ENCODE results near the gene GGA2.
"Not testable (repeated sequence)": the region's sequence is repeated elsewhere in the genome, so short reads cannot be mapped to it uniquely, and the experiment has no call there.

Gene GGA2

DNA sequence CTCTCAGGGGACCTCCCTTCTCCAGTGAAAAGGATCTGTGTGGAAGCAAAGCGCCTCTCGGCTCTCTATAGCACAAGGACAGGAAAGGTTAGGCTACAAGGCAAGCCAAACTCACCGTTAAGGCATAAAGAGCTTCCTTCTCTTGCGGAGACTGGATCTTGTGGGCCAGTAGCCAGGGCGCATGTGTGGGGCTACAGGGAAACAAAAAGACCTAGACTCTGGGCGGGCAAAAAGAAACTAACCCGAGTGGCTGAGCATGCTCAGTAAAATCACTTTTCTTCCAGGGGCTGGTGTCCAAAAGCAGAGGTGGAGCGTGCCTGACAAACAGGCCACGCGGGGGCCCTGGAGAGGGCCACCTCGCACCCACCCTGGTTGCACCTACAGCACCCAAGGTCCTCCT lies 16.1 kb downstream of the GGA2 start:
- ChIA-PET POLR2A (no interaction called here), CTCF (interaction anchor here (0.9 to 1.2 kb wide), 2 partner anchors 12 to 58 kb away, joined by 3 read pairs; no protein-coding TSS in a partner anchor)

DNA sequence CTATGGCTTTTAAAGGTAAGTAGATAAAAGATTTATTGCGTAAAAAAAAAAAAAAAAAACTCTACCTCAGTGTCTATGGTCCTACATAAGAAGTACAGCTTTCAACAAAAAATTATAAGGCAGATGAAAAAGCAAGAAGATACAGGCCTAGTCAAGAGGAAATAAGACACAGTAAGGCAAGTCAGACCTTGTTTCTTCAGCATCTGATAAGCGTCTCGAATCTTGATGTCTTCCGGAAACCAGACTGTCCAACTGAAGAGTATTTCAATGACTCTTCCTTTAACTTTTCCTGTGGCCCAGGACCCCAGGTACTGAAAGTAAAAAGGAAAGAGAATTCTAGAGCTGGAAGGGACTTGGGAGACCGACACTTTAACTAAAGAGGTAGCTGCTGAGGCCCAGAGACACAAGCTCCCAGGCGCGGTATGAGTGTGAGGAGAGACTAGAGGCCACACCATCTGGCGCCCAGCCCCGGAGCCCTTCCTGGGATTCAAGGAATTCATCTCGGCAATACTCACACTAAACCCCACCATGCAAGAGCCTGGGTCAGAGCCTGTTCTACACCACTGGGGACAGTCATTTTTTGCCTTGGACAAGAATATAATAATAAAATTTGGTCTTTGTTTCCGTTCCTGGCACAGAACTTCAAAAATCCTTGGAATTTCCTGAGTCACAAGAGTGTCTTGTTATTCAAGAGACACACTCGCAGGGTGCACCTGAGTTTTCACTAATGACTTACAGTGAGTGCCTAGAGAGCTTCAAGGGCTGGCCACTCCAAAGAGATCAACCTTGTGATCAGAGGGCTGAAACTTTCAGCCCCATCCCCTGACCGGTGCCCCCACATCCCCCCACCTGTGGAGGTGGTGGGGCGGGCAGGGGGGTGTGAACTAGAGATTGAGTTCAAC lies 18.6 kb downstream of the GGA2 start:
- no peak for DNase-seq (ENCODE audit: extremely low spot score)
- CTCF ChIA-PET: interaction anchor here (2.0 kb wide), 1 partner anchor 13 kb away, joined by 4 read pairs; no protein-coding TSS in a partner anchor
- POLR2A ChIA-PET: interaction anchor here (0.6 to 1.1 kb wide), 2 partner anchors 30 to 1225 kb away, joined by 4 to 7 read pairs; no protein-coding TSS in a partner anchor
- TF ChIP-seq, protein P1, sequence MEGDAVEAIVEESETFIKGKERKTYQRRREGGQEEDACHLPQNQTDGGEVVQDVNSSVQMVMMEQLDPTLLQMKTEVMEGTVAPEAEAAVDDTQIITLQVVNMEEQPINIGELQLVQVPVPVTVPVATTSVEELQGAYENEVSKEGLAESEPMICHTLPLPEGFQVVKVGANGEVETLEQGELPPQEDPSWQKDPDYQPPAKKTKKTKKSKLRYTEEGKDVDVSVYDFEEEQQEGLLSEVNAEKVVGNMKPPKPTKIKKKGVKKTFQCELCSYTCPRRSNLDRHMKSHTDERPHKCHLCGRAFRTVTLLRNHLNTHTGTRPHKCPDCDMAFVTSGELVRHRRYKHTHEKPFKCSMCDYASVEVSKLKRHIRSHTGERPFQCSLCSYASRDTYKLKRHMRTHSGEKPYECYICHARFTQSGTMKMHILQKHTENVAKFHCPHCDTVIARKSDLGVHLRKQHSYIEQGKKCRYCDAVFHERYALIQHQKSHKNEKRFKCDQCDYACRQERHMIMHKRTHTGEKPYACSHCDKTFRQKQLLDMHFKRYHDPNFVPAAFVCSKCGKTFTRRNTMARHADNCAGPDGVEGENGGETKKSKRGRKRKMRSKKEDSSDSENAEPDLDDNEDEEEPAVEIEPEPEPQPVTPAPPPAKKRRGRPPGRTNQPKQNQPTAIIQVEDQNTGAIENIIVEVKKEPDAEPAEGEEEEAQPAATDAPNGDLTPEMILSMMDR (IDR thresholded peaks at IDR 0.05; ENCODE audit: control extremely low read depth, extremely low read depth, low read depth, missing control alignments): no peak

More for the DNA sequence above, 16.1 kb downstream of the GGA2 start:
- DNase-seq (ENCODE audit: extremely low spot score): no peak
- TF ChIP-seq, protein P1 (IDR thresholded peaks at IDR 0.05; ENCODE audit: control extremely low read depth, extremely low read depth, low read depth, missing control alignments): no peak

DNA sequence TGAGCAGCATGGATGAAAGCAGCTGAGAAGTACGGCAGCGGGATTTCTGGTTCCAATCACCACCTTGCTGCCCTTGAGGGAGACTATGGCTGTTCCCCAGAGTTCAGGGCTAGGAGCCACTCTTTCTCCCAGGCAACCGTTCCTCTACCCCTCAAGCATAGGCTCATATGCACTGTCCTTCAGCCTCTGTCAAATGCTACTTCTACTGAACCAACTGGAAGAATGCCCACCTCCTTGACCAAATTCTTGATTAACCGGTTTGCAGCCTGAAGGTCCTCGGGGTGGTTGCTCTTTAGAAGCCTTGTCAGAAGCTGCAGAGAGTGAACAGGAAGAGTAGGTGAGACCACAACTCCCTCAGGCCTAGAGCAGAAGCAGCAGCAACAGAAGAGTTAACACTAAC lies 23.8 kb downstream of the GGA2 start:
- no peak for DNase-seq (ENCODE audit: extremely low spot score)
- ChIA-PET POLR2A (no interaction called here), CTCF (interaction anchor here (1.2 kb wide), 1 partner anchor 14 kb away, joined by 3 read pairs; no protein-coding TSS in a partner anchor)
- TF ChIP-seq, protein P1 (IDR thresholded peaks at IDR 0.05; ENCODE audit: control extremely low read depth, extremely low read depth, low read depth, missing control alignments): no peak

DNA sequence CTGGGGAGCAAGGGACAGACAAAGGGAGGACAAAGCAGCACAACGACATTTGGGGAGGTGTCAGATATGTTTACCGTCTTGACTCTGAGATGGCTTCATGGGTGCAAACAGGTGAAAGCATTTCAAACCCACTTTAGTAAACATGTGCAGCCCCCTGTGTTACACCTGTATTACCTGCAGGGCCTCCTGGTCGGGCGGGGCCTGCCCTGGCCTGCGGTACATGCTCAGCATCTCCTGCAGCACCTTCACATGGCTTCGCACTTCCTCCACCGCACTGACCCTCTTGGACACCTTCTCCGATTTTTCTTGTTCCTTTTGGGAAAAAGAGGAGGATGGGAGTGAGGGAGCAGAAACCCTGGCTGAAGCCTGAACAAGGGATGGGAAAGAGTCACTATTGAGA lies 24.5 kb downstream of the GGA2 start:
- no peak for DNase-seq (ENCODE audit: extremely low spot score)
- TF ChIP-seq, protein P1 (IDR thresholded peaks at IDR 0.05; ENCODE audit: control extremely low read depth, extremely low read depth, low read depth, missing control alignments): no peak
- ChIA-PET POLR2A (no interaction called here), CTCF (interaction anchor here (1.2 kb wide), 1 partner anchor 14 kb away, joined by 3 read pairs; no protein-coding TSS in a partner anchor)

DNA sequence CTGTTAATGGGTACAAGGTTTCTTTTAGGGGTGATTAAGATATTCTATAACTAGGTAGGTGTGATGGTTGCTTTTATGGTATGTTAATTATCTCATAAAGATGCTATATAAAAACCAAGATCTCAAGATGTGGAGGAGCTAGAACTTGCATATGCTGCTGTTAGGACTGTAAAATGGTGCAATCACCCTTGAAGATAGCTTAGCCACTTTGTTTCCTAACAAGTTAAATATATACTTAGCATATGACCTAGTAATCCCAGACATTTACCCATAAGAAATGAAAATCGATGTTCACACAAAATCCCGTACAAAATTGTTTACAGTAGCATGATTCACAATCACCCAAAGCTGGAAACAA lies 25.1 kb downstream of the GGA2 start:
- no peak for DNase-seq (ENCODE audit: extremely low spot score)
- CTCF ChIA-PET: interaction anchor here (1.2 kb wide), 1 partner anchor 11 kb away, joined by 3 read pairs; no protein-coding TSS in a partner anchor
- TF ChIP-seq, protein P1 (IDR thresholded peaks at IDR 0.05; ENCODE audit: control extremely low read depth, extremely low read depth, low read depth, missing control alignments): no peak
- POLR2A ChIA-PET: no interaction called here

DNA sequence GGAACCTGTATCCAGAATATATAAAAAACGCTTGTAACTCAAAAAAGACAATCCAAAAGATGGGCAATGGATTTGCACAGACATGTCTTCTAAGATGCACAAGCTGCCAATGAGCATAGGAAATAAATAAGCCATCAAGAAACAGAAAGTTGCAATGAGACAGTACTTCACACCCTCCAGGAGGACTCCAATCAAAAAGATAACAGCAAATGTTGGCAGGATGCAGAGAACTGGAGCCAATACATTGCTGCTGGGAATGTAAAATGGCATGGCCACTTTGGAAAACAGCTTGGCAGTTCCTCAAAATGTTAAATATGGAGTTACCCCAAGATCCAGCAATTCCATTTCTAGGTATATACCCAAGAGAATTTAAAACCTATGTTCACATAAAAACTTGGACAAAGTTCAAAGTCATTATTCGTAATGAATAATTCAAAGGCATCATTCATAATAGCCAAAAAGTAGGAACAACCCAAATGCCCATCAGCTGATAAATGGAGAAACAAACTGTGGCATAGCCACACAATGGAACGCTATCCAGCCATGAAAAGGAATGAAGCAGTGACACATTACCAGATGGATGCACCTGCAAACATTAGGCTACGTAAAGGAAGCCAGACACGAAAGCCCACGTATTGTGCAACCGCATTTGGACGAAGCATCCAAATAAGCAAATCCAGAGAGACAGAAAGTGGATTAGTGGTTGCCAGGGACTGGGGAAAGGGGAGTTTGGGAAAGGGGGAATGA lies 25.6 kb downstream of the GGA2 start:
- DNase-seq (ENCODE audit: extremely low spot score): no peak
- ChIA-PET POLR2A (no interaction called here), CTCF (interaction anchor here (1.2 kb wide), 1 partner anchor 11 kb away, joined by 3 read pairs; no protein-coding TSS in a partner anchor)
- TF ChIP-seq, protein P1 (IDR thresholded peaks at IDR 0.05; ENCODE audit: control extremely low read depth, extremely low read depth, low read depth, missing control alignments): no peak

DNA sequence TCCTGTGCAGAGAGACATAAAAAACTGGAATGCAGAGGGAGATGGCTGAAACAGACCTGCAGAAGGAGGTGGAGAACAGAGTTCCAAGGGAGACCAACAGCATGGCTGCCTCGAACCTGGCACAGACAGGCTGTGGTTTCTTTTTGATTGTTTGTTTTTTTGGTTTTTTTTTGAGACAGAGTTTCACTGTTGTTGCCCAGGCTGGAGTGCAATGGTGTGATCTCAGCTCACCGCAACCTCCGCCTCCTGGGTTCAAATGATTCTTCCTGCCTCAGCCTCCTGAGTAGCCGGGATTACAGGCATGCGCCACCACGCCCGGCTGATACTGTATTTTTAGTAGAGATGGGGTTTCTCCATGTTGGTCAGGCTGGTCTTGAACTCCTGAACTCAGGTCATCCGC lies 26.8 kb downstream of the GGA2 start:
- POLR2A ChIA-PET, CTCF ChIA-PET: not testable (repeated sequence)

More for the DNA sequence above, 26.8 kb downstream of the GGA2 start:
- DNase-seq (ENCODE audit: extremely low spot score): not testable (repeated sequence)
